Peyer's patch (tissue), 4 donors: ENCODE measurements around the gene GFRA4.

Source experiments
- POLR2A ChIP-seq, 2 donors: fragments of 450-650 bp; IDR thresholded peaks; one replicate each; pipeline ENCODE4 v1.5.1; 2017; ENCODE audit warnings: antibody characterized with exemption in 2 of 2, mild to moderate bottlenecking in 2 of 2, moderate library complexity in 2 of 2
- TF ChIP-seq, protein P1 (sequence below), 6 experiments: fragments of 450-650 bp in 4 of 6; fragments of 200-600 bp in 2 of 6; sonication (generic) in 1 of 6; IDR thresholded peaks; one replicate each; pipeline ENCODE4 v1.5.1; 2017 to 2019; ENCODE audit warnings: antibody characterized with exemption in 6 of 6, mild to moderate bottlenecking in 3 of 6, moderate library complexity in 1 of 6

DNA sequence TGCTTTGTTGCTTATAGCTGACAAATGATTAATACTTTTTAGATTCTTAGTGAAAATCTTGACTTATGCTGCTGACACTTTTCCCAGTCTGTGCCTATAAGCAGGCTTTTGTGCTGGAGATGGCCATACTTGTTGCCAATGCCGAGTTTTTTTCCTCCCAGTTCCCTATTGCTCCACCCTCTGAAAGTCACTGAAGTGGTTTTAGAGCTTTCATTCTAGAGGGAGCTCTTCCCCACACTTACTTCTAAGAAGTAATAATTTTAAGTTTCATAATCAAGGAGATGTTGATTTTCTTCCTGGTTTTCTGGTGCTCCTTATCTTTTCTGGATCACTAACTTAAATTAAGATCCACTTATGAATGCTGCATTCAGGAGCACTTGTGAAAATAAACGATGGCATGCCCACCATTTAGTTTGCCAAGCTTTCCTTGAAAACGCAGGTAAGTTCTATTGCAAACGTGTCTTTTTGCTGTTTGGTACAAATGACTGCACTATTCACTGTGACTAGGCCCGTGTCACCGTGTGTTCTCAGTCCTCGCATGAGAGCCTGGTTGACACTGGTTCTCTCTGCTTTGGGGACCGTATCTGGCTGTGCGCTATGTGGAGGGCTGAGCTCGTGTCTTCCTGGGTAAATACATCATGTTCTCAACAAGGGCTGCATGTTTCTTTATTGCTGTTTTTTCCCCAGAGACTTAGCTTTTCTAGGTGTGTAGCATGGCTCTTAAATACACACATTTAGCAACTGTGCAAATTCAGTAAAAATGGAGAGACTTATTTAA is 50.2 kb downstream of the GFRA4 start:
- TF ChIP-seq, protein P1, sequence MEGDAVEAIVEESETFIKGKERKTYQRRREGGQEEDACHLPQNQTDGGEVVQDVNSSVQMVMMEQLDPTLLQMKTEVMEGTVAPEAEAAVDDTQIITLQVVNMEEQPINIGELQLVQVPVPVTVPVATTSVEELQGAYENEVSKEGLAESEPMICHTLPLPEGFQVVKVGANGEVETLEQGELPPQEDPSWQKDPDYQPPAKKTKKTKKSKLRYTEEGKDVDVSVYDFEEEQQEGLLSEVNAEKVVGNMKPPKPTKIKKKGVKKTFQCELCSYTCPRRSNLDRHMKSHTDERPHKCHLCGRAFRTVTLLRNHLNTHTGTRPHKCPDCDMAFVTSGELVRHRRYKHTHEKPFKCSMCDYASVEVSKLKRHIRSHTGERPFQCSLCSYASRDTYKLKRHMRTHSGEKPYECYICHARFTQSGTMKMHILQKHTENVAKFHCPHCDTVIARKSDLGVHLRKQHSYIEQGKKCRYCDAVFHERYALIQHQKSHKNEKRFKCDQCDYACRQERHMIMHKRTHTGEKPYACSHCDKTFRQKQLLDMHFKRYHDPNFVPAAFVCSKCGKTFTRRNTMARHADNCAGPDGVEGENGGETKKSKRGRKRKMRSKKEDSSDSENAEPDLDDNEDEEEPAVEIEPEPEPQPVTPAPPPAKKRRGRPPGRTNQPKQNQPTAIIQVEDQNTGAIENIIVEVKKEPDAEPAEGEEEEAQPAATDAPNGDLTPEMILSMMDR (IDR thresholded peaks at IDR 0.05) = no peak
- TF ChIP-seq POLR2A (IDR thresholded peaks at IDR 0.05) = no peak
